ENCODE measurements around the gene ZNF140.

Gene ZNF140

GRCh38 chr12:133061954-133062353 lies 18.8 kb upstream of the ZNF140 start:
- no peak for TF ChIP-seq CTCF (IDR thresholded peaks at IDR 0.05; ENCODE audit: low read depth, low read length)

GRCh38 chr12:133063556-133063955 lies 17.2 kb upstream of the ZNF140 start:
- H3K4me3 ChIP-seq (ENCODE audit: low read depth, low read length) = no peak overlapping the region
- no peak for TF ChIP-seq CTCF (IDR thresholded peaks at IDR 0.05; ENCODE audit: low read depth, low read length)

More at GRCh38 chr12:133061954-133062353, 18.8 kb upstream of the ZNF140 start:
- no peak overlapping the region for H3K4me3 ChIP-seq (ENCODE audit: low read depth, low read length)

GRCh38 chr12:133073836-133074235 lies 6.9 kb upstream of the ZNF140 start:
- no peak overlapping the region for H3K4me3 ChIP-seq (ENCODE audit: low read depth, low read length)

GRCh38 chr12:133080026-133080367 lies 726 bp upstream of the ZNF140 start:
- peak overlapping the region; percentile 76 for H3K4me3 ChIP-seq (ENCODE audit: low read depth, low read length)
- TF ChIP-seq CTCF (IDR thresholded peaks at IDR 0.05; ENCODE audit: low read depth, low read length) = no peak

More at GRCh38 chr12:133073836-133074235, 6.9 kb upstream of the ZNF140 start:
- no peak for TF ChIP-seq CTCF (IDR thresholded peaks at IDR 0.05; ENCODE audit: low read depth, low read length)

- no peak for TF ChIP-seq CTCF (IDR thresholded peaks at IDR 0.05; ENCODE audit: low read depth, low read length)
- peak overlapping the region; percentile 76 for H3K4me3 ChIP-seq (ENCODE audit: low read depth, low read length)
Observed at GRCh38 chr12:133081159-133081780, 547 bp downstream of the ZNF140 start.

- H3K4me3 ChIP-seq (ENCODE audit: low read depth, low read length) = no peak overlapping the region
- TF ChIP-seq CTCF (IDR thresholded peaks at IDR 0.05; ENCODE audit: low read depth, low read length) = no peak
Observed at GRCh38 chr12:133083345-133083744, 2.6 kb downstream of the ZNF140 start.

GRCh38 chr12:133105620-133106019 lies 24.9 kb downstream of the ZNF140 start:
- TF ChIP-seq CTCF (IDR thresholded peaks at IDR 0.05; ENCODE audit: low read depth, low read length) = no peak

More at GRCh38 chr12:133105620-133106019, 24.9 kb downstream of the ZNF140 start:
- no peak overlapping the region for H3K4me3 ChIP-seq (ENCODE audit: low read depth, low read length)

Measured in WI38 (cell line).